Suppressor macrophage treated with lipopolysaccharide for 4 hours (primary cell): ENCODE data around the gene GPC1.

Experiments
- DNase-seq: peaks from one replicate; pipeline ENCODE4 v3.0.0-alpha.2; 2020

Gene GPC1

GRCh38 chr2:240397542-240397916 is 37.9 kb upstream of the GPC1 start:
- DNase-seq = no peak

DNA sequence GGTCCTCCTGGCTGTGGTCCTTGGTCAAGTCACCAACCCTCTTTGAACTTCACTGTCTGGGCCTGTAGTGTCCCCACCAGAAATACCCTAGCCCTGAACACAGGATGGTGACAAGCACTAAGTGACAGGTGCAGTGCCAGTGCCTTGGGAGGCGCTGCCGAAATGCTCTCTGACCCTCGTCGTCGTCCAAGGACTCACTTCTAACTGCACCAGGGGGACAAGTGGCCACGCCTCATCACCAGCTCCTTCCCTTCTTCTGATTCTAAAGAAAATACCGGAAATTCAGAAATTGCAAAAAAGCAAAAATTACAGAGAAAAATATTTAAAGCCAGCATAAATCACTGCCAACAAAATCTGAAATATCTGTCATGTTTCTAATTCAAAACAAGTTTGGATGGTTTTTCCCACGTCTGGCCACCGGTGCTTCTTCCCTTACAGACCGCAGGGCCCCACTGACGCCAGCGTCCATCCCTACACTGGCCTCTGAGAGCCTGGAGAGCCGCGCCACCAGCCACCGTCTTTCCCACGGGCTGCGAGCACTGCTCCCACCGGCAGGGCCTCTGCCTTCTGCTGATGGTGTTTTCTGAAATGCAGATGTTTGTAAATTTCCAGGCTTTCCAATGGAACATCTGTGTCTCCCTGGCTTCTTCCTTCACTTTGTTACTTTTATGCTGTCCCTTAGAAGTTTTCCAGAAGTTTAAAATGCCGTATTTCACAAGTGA is 37.4 kb upstream of the GPC1 start:
- DNase-seq = no peak

GRCh38 chr2:240398661-240399267 is 36.7 kb upstream of the GPC1 start:
- DNase-seq = no peak

- DNase-seq = no peak
Observed at GRCh38 chr2:240399419-240400324, 35.8 kb upstream of the GPC1 start.

GRCh38 chr2:240400371-240401161 is 34.9 kb upstream of the GPC1 start:
- no peak for DNase-seq

DNA sequence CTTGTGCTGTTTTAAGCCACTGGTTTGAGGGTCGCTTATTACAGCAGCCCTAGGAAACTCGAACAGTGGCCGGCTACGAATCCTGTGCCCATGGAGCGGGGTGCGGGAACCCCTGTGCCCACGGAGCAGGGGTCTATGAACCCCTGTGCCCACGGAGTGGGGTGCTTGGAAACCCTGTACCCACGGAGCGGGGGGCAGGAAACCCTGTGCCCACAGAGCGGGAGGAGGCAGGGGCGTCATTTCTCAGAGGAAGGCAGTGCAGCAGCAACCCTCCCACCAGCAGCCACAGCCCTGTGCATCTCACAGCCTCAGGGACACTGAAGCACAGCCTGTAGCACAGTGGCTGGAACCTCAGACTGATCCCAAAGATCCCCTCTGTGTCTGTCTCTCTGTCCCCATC is 34.2 kb upstream of the GPC1 start:
- no peak for DNase-seq

- DNase-seq = no peak
Observed at GRCh38 chr2:240401781-240402551, 33.5 kb upstream of the GPC1 start.

DNA sequence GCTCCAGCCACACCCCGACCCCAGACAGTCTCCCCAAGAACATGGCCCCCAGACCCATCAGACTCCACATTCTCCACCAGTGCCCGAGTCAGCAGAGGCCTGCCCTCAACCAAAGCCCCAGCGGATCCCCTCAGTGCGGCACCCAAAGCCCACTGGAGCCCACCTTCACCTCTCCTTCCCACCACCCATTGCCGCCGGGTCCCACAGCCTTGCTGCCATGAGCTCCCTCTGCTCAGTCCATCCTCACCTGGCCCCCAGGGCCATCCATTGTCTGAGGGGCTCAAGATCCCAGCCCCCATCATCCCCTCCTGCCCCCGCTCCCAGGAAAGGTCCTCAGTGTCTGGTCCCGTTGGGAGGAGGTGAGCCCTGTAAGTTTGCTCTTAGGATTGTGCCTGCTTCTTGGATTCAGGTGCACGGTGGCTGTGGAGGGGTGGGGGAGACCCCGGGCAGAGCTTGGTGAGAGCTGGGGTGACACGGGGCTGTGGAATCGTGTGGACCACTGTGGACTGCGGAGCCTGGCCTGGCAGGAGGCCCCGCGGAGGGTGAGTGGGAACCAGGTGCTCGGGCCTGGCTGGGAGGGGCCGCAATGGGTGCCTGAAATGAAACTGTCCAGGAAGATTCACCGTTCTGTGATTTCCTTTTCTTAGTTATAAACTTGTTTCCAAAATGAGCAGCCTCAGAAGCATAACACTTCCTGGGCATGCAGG is 32.7 kb upstream of the GPC1 start:
- no peak for DNase-seq

DNA sequence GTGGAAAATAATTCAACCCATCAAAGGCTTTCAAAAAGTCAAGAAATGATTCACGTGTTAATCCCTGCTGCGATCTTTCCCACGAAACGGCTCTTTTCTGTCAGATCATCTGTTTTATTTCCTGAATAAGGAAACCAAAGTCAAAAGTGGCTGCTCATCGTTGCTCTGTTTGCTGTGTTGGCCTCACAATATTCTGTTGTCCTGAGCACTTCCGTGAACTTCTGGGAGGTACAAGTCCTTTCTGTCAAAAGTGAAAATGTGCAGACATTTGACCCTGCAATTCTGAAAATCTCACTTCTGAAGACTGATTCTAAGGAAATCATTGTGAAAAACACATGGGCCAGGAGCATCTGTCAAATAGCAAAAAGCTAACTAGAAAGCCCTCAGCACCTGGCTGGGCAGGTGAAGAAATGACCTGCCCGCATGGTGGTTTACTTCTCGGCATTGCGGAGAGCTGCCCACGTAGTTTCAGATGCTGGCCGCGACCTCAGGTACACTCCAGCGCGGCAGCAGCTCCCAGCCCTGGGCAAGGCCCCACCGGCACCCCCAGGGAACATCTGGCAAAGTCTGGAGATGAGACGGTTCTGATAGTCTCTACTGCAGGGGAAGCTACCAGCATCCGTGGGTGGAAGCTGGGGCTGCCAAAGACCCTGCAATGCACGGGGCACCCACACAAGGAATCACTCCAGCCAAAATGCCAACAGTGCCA is 31.9 kb upstream of the GPC1 start:
- DNase-seq = no peak

GRCh38 chr2:240404174-240404852 is 31.1 kb upstream of the GPC1 start:
- no peak for DNase-seq

- no peak for DNase-seq
Observed at GRCh38 chr2:240405133-240405532, 30.3 kb upstream of the GPC1 start.

GRCh38 chr2:240405684-240406313 is 29.7 kb upstream of the GPC1 start:
- no peak for DNase-seq

DNA sequence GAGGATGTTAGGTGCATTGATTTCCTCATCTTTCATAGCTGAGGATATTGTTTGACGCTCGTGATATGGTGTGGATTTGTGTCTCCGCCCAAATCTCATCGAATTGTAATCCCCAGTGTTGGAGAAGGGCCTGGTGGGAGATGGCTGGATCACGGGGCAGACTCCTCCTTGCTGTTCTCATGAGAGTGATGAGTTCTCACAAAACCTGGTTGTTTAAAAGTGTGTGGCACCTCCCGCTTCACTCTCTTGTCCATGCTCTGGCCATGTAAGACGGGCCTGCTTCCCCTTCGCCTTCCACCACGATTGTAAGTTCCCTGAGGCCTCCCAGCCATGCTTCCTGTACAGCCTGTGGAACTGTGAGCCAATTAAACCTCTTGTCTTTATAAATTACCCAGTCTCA is 28.4 kb upstream of the GPC1 start:
- DNase-seq = no peak

DNA sequence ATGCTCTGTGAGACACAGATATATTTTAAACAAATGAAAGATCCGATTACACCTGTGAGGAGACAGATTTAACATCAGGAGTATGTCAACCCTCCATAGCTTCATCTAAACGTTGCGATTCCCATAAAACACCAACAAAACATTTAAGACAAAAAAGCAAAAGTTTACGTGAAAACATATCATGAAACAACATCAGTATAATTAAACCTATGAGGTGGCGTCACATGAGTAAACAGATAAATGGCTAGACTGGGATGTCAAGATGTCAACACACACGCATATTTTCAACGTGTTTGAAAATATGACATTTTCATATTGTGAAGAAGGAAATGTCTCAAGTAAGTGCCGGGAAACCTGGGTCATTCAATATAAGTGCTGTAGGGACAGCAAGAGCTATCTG is 25.5 kb upstream of the GPC1 start:
- DNase-seq = no peak

- DNase-seq = no peak
Observed at GRCh38 chr2:240410808-240411207, 24.7 kb upstream of the GPC1 start.

DNA sequence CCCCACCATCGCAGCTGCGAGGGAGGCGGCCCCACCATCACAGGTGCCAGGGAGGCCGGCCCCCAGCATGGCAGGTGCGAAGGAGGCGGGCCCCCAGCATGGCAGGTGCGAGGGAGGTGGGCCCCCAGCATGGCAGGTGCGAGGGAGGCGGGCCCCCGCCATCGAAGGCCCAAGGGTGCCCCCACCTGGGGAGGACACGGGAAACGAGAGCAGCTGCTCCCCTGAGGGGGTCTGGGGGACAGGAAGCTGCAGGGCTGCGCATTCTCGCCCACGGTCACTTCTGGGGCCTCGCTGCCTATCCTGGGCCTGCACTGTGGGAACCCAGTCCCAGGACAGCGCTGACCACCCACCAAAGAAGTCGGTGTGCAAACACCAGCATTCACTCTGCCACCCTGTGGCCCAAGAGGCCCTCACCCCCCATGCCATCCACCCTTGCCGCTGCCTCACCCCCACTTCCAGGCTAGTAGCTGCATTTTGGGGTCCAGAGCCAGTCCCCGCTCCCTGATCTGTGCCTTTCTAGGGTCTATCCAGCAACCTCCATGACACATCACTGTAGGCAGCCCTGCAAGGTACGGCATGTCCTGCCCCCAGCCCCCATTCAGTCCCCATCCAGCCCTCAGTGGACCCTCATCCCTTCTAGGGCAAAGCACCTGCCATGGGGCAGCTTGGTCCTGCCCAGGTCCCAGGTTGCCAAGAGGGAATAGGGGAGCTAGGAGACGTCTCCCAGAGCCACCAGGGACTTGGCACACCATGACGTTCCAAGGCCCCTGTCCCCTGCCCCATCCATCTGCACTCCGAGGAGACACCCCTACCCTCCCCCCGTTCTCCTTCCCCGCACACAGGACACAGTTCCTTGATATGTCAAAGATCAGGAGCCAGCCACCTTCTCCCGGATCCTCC is 24.0 kb upstream of the GPC1 start:
- DNase-seq = no peak

DNA sequence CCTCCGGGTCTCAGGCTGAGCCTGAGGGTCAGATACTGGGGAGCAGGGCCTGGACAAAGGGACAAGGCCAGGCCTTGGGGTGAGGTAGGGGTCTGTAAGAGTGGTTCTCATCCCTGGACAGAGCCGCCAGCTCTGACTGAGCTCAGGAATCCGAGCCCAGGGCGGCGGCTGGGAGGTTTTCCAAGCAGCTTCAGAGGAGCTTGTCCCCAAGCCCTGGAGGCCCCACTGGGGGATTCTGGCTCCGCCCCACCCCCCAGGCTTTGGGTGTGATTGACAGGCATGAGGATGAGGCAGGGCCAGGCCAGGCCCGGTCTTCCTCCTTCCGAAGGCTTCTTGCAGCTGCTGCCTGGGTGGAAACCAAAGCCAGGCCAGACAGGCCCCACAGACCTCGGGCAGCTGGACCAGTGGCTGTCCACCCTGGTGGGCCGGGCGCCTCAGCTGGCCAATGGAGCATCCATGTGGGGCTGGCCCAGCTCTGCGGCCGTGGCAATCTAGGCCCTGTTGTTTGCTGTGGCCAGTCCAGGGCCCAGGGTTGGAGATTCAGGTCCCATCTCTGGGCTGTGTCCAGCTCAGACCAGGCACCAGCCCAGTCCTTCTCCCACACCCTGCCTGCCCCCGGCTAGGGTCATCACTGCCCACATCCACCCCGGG is 23.1 kb upstream of the GPC1 start:
- no peak for DNase-seq
